B cell (primary cell): ENCODE results near the gene PEX5. TPM values are rescaled to one million over a fixed set of nuclear protein-coding genes. Genes with fewer than 3 reads are reported as not detected.

Experiments
- ATAC-seq: fragments of 200-7000 bp; cut with Tn5 transposase; one replicate; pipeline ENCODE4 v1.10.0; 2021; ENCODE audit warnings: low read depth, mild to moderate bottlenecking, moderate number of reproducible peaks, moderate library complexity
- CTCF ChIA-PET: fragments of 350-600 bp; sonication (Branson Sonifier 250); formaldehyde crosslinking; loops from one replicate; lab custom pipeline; 2021; ENCODE audit warnings: antibody characterized with exemption, inconsistent platforms; lab: Charles Lee
- POLR2A ChIA-PET: fragments of 350-600 bp; sonication (Branson Sonifier 250); formaldehyde crosslinking; loops from one replicate; lab custom pipeline; 2021; ENCODE audit warnings: antibody characterized with exemption; lab: Charles Lee
- DNase-seq: peaks from one replicate; pipeline ENCODE4 v3.0.0; 2013
- H2AFZ ChIP-seq: 2 replicates; pipeline ENCODE4 v1.6.1; 2012; ENCODE audit warnings: mild to moderate bottlenecking, low read depth, low read length; ENCODE audit not compliant: insufficient read depth, poor library complexity, severe bottlenecking
- H3K27ac ChIP-seq, 2 donors: 1 replicate in 1 of 2; 2 replicates in 1 of 2; pipeline ENCODE4 v1.5.1; 2012 to 2013; ENCODE audit warnings: low read length in 2 of 2, mild to moderate bottlenecking in 2 of 2, moderate library complexity in 1 of 2
- H3K27me3 ChIP-seq, 4 experiments: fragments of 200-600 bp in 1 of 4; sonication (generic) in 1 of 4; replicated peaks in 1 of 4; 1 replicate in 2 of 4; 2 replicates in 2 of 4; pipeline versions ENCODE4 v1.6.1 to v1.7.0; 2013 to 2016; ENCODE audit warnings: low read length in 3 of 4, mild to moderate bottlenecking in 2 of 4, mixed read lengths in 1 of 4, moderate library complexity in 1 of 4; ENCODE audit not compliant: insufficient read depth in 4 of 4, control insufficient read depth in 3 of 4; ENCODE audit errors: control extremely low read depth in 1 of 4
- H3K36me3 ChIP-seq, 2 experiments: replicated peaks in 1 of 2; 1 replicate in 1 of 2; 2 replicates in 1 of 2; pipeline versions ENCODE4 v1.6.1 to v1.7.1; 2013; ENCODE audit warnings: low read length in 1 of 2; ENCODE audit not compliant: insufficient read depth in 2 of 2, control insufficient read depth in 1 of 2; ENCODE audit errors: control extremely low read depth in 1 of 2, extremely low read depth in 1 of 2
- H3K4me1 ChIP-seq, 2 donors: fragments of 200-600 bp in 1 of 2; sonication (generic) in 1 of 2; 1 replicate in 1 of 2; 2 replicates in 1 of 2; pipeline versions ENCODE4 v1.5.1 to v1.6.1; 2013 to 2017; ENCODE audit warnings: low read length in 2 of 2; ENCODE audit not compliant: control insufficient read depth in 2 of 2, insufficient read depth in 2 of 2
- H3K4me2 ChIP-seq: replicated peaks from 2 replicates; pipeline ENCODE3; 2012; ENCODE audit warnings: mild to moderate bottlenecking, low read depth, low read length; ENCODE audit not compliant: poor library complexity, severe bottlenecking
- H3K4me3 ChIP-seq, 5 experiments: fragments of 200-600 bp in 1 of 5; sonication (generic) in 1 of 5; 1 replicate in 3 of 5; 2 replicates in 2 of 5; pipeline versions ENCODE4 v1.5.1 to v1.7.0; 2011 to 2016; ENCODE audit warnings: low read length in 4 of 5, mild to moderate bottlenecking in 4 of 5, low read depth in 2 of 5, control low read depth in 1 of 5, moderate library complexity in 1 of 5; ENCODE audit not compliant: insufficient read depth in 1 of 5; ENCODE audit errors: control extremely low read depth in 1 of 5, extremely low read depth in 1 of 5
- H3K79me2 ChIP-seq: fragments of 200-600 bp; sonication (generic); one replicate; pipeline ENCODE4 v1.6.0; 2016; ENCODE audit warnings: low read length; ENCODE audit not compliant: control insufficient read depth, insufficient read depth
- H3K9ac ChIP-seq: fragments of 200-600 bp; sonication (generic); 2 replicates; pipeline ENCODE4 v1.6.1; 2017; ENCODE audit warnings: mild to moderate bottlenecking, low read length, moderate library complexity
- H3K9me3 ChIP-seq, 3 donors: one replicate each; pipeline versions ENCODE4 v1.6.1 to v1.7.1; 2013; ENCODE audit warnings: low read length in 2 of 3; ENCODE audit not compliant: control insufficient read depth in 2 of 3, insufficient read depth in 1 of 3; ENCODE audit errors: control extremely low read depth in 1 of 3
- H4K20me1 ChIP-seq: 2 replicates; pipeline ENCODE4 v1.6.0; 2012; ENCODE audit warnings: mild to moderate bottlenecking, low read length; ENCODE audit not compliant: insufficient read depth, control insufficient read depth, poor library complexity, severe bottlenecking
- H3K27ac Mint-ChIP-seq: one replicate; pipeline ENCODE4 v1.8.0; 2021; ENCODE audit warnings: mixed read lengths
- H3K27me3 Mint-ChIP-seq: one replicate; pipeline ENCODE4 v1.8.0; 2021; ENCODE audit warnings: mixed read lengths
- H3K4me1 Mint-ChIP-seq: one replicate; pipeline ENCODE4 v1.8.0; 2021; ENCODE audit warnings: mixed read lengths
- H3K4me3 Mint-ChIP-seq: one replicate; pipeline ENCODE4 v1.8.0; 2021; ENCODE audit warnings: mixed read lengths
- H3K9me3 Mint-ChIP-seq: one replicate; pipeline ENCODE4 v1.8.0; 2022; ENCODE audit warnings: mixed read lengths; ENCODE audit not compliant: insufficient read depth
- CTCF ChIP-seq: fragments of 200-600 bp; IDR thresholded peaks from one replicate; pipeline ENCODE4 v1.8.0; 2022; ENCODE audit warnings: antibody characterized with exemption, mild to moderate bottlenecking
- EZH2 ChIP-seq: IDR thresholded peaks from 2 replicates; pipeline ENCODE4 v1.6.1; 2012; ENCODE audit warnings: borderline replicate concordance, low read depth, mild to moderate bottlenecking, moderate library complexity, low read length; ENCODE audit not compliant: insufficient read depth, poor library complexity, severe bottlenecking
- WGBS: methylation state at CpG from one replicate; pipeline ENCODE4 v1.1.5; 2013; ENCODE audit warnings: missing lambda C conversion rate; ENCODE audit not compliant: insufficient coverage; 5-methylcytosine and 5-hydroxymethylcytosine counted together
- intact Hi-C: fragments of 100-400 bp; cut with micrococcal nuclease; formaldehyde crosslinking; loops from one replicate; pipeline ENCODE4 v1.10.0; 2022
- polyA plus RNA-seq: library from polyadenylated mRNA; depleted of rRNA; stranded (reverse); fragments of >200 nt; gene quantifications from 2 replicates; pipeline ENCODE4 v1.2.3, GENCODE V29; 2012
- total RNA-seq, 2 donors: library from RNA; stranded (reverse); fragments of 120-200 nt in 1 of 2; gene quantifications; 1 replicate in 1 of 2; 2 replicates in 1 of 2; pipeline versions ENCODE4 v1.2.3 to v1.2.4, GENCODE V29; 2013 to 2022

The PEX5 gene
- total and polyA plus RNA-seq, 2 donors (not counting 1 experiment from before 2014, with no cell fraction given): 11.4 to 35.0 TPM

GRCh38 chr12:7158781-7159609 is 30.5 kb upstream of the PEX5 start:
- ChIA-PET CTCF (interaction anchor here (0.5 kb wide), 2 partner anchors 59 to 139 kb away, joined by 3 read pairs; no protein-coding TSS in a partner anchor), POLR2A (no interaction called here)
- peaks cover 4% of the 10 kb centered on the region for H3K4me1 Mint-ChIP-seq
- no peaks in the 10 kb centered on the region for H3K9me3 ChIP-seq
- no peak overlapping the region for H3K27ac Mint-ChIP-seq
- no peak overlapping the region for H3K4me3 Mint-ChIP-seq
- H3K9ac ChIP-seq: no peak overlapping the region
- ATAC-seq: no peak
- no peak overlapping the region for H3K27ac ChIP-seq
- H3K27me3 ChIP-seq: peaks cover 0 to 12% (median 2%) of the 10 kb centered on the region in 4 experiments
- intact Hi-C loops: no loop called here
- H2AFZ ChIP-seq: no peak overlapping the region
- no peaks in the 10 kb centered on the region for H4K20me1 ChIP-seq
- peaks cover 0 to 6% of the 10 kb centered on the region in 2 experiments for H3K36me3 ChIP-seq
- 81% methylated on average over 6 of the region's 10 CpGs for whole genome bisulfite sequencing
- TF ChIP-seq EZH2 (no peak), CTCF (no peak)
- peaks cover 24% of the 10 kb centered on the region for H3K27me3 Mint-ChIP-seq
- H3K9me3 Mint-ChIP-seq: no peaks in the 10 kb centered on the region
- H3K4me1 ChIP-seq: no peaks in the 10 kb centered on the region
- no peak overlapping the region for H3K4me3 ChIP-seq
- H3K4me2 ChIP-seq: no peak overlapping the region
- no peaks in the 10 kb centered on the region for H3K79me2 ChIP-seq
- DNase-seq: no peak

- intact Hi-C loops: no loop called here
- no peaks in the 10 kb centered on the region for H4K20me1 ChIP-seq
- POLR2A ChIA-PET: no interaction called here
- H2AFZ ChIP-seq: no peak overlapping the region
- Mint-ChIP-seq H3K27me3 (peaks cover 31% of the 10 kb centered on the region), H3K27ac (no peak overlapping the region), H3K9me3 (no peaks in the 10 kb centered on the region), H3K4me3 (no peak overlapping the region), H3K4me1 (peaks cover 4% of the 10 kb centered on the region)
- H3K4me2 ChIP-seq: no peak overlapping the region
- no peak overlapping the region for H3K27ac ChIP-seq
- H3K4me1 ChIP-seq: no peaks in the 10 kb centered on the region
- ATAC-seq (no peak), DNase-seq (no peak)
- 74% methylated on average over 6 of the region's 7 CpGs for WGBS
- H3K79me2 ChIP-seq: no peaks in the 10 kb centered on the region
- no peak for TF ChIP-seq CTCF
- no peak for TF ChIP-seq EZH2
- no peaks in the 10 kb centered on the region for H3K9me3 ChIP-seq
- no peak overlapping the region for H3K9ac ChIP-seq
- H3K27me3 ChIP-seq: peaks cover 0 to 14% (median 4%) of the 10 kb centered on the region in 4 experiments
- CTCF ChIA-PET: interaction anchor here (1.1 kb wide), 1 partner anchor 15 kb away, joined by 4 read pairs; no protein-coding TSS in a partner anchor
- peaks cover 0 to 6% of the 10 kb centered on the region in 2 experiments for H3K36me3 ChIP-seq
- no peak overlapping the region for H3K4me3 ChIP-seq
These were observed 29.3 kb upstream of the PEX5 start for GRCh38 chr12:7160183-7160582.
